C4-2B (cell line): ENCODE data around the gene CGB7.

Experiments
- ZFX ChIP-seq: fragments of 450-650 bp; IDR thresholded peaks from 2 replicates; pipeline ENCODE4 v1.6.1; 2017
- TF ChIP-seq, protein P1 (sequence below): fragments of 450-650 bp; conservative IDR thresholded peaks from 2 replicates; pipeline ENCODE4 v1.5.1; 2017; ENCODE audit warnings: mild to moderate bottlenecking

DNA sequence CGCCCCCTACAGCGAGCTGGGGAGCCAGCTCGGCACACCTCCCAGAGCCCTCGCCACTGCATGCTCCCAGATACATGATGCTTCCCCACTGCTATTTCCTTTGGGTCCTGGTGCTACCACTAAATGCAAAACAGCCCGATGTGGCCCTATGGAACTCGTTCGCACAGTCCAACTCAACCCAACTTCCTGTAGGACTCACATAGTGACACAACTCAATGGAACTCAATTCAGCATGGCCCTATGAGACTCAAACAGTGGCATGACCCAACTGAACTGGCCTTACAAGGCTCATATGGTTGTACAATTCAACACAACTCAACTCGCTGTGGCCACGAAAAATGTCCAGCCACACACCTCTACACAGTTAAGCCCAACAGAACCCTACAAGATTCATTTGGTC, 11.5 kb upstream of the CGB7 start:
- TF ChIP-seq, protein P1, sequence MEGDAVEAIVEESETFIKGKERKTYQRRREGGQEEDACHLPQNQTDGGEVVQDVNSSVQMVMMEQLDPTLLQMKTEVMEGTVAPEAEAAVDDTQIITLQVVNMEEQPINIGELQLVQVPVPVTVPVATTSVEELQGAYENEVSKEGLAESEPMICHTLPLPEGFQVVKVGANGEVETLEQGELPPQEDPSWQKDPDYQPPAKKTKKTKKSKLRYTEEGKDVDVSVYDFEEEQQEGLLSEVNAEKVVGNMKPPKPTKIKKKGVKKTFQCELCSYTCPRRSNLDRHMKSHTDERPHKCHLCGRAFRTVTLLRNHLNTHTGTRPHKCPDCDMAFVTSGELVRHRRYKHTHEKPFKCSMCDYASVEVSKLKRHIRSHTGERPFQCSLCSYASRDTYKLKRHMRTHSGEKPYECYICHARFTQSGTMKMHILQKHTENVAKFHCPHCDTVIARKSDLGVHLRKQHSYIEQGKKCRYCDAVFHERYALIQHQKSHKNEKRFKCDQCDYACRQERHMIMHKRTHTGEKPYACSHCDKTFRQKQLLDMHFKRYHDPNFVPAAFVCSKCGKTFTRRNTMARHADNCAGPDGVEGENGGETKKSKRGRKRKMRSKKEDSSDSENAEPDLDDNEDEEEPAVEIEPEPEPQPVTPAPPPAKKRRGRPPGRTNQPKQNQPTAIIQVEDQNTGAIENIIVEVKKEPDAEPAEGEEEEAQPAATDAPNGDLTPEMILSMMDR = no peak
- no peak for TF ChIP-seq ZFX
